Activated CD8-positive, alpha-beta T cell treated with anti-CD3 and anti-CD28 coated beads, Interleukin-2, amount 10 ng/mL, durations not matched to agents 7 days and 5 days (primary cell): ENCODE measurements around the gene PRF1. TPM values are rescaled to one million over a fixed set of nuclear protein-coding genes. Genes with fewer than 3 reads are reported as not detected.
"Not testable (repeated sequence)": the region's sequence is repeated elsewhere in the genome, so short reads cannot be mapped to it uniquely, and the experiment has no call there.

Source experiments
- ATAC-seq: fragments of 150-1000 bp; cut with Tn5 transposase; one replicate; pipeline ENCODE4 v1.10.0; 2021; ENCODE audit warnings: moderate library complexity
- CTCF ChIA-PET: fragments of 350-600 bp; sonication (Branson Sonifier 250); formaldehyde crosslinking; loops from one replicate; lab custom pipeline; 2021; ENCODE audit warnings: antibody characterized with exemption; lab: Charles Lee
- POLR2A ChIA-PET: fragments of 350-600 bp; sonication (Branson Sonifier 250); formaldehyde crosslinking; loops from one replicate; lab custom pipeline; 2021; ENCODE audit warnings: antibody characterized with exemption; lab: Charles Lee
- DNase-seq: peaks from one replicate; pipeline ENCODE4 v3.0.0-alpha.2; 2020
- H3K27ac Mint-ChIP-seq: one replicate; pipeline ENCODE4 v1.8.0; 2021; ENCODE audit warnings: mild to moderate bottlenecking, mixed read lengths
- H3K27me3 Mint-ChIP-seq: one replicate; pipeline ENCODE4 v1.8.0; 2021; ENCODE audit warnings: low read depth, mixed read lengths
- H3K36me3 Mint-ChIP-seq: one replicate; pipeline ENCODE4 v1.8.0; 2021; ENCODE audit warnings: low read depth, mixed read lengths
- H3K4me1 Mint-ChIP-seq: one replicate; pipeline ENCODE4 v1.8.0; 2021; ENCODE audit warnings: low read depth, mixed read lengths
- H3K4me3 Mint-ChIP-seq: one replicate; pipeline ENCODE4 v1.8.0; 2021; ENCODE audit warnings: mild to moderate bottlenecking, mixed read lengths
- H3K9me3 Mint-ChIP-seq: one replicate; pipeline ENCODE4 v1.8.0; 2022; ENCODE audit warnings: mixed read lengths; ENCODE audit not compliant: insufficient read depth
- total RNA-seq, 2 experiments: library from RNA; stranded (reverse); gene quantifications; one replicate each; pipeline ENCODE4 v1.2.3, GENCODE V29; 2021

PRF1 gene
- total RNA-seq, 2 experiments from 2014 or later = 265 to 272 TPM

DNA sequence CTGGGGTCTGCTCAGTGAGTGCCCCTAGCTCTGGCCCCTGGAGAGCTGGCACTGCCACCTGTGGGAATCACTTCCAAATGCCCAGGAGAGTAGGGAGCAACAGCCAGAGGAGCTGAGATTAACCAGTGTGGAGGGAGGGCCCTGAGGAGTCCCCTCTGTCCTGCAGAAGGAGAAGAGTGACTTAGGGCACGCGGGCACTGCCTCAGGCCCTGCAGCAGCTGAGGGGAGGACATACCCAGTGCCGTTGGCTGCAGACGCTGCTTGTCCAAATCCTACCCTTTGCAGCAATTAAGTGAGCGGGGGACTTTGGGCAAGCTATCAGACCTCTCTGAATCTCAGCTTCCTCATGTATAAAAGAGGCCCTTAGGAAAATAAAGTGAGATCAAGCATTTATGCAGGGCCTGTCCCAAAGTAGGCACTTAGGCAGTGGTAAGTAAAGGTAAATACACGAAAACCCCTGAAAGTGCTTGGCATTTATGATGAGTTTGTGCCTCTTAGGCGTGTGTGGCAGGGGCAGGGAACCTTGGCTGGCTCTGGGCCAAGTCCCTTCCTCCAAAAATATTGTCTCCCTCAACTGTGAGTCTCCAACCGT lies 16.9 kb downstream of the PRF1 start:
- Mint-ChIP-seq H3K27ac (no peak overlapping the region), H3K27me3 (peaks cover 7% of the 10 kb centered on the region), H3K36me3 (peaks cover 2% of the 10 kb centered on the region), H3K4me3 (no peak overlapping the region), H3K4me1 (peaks cover 25% of the 10 kb centered on the region), H3K9me3 (peaks cover 5% of the 10 kb centered on the region)
- POLR2A ChIA-PET = interaction anchor here (0.7 kb wide), 1 partner anchor 16 kb away, joined by 3 read pairs; the partner anchor contains the start of gene PRF1
- DNase-seq = no peak
- CTCF ChIA-PET = interaction anchor here (1.0 to 4.4 kb wide), 3 partner anchors 20 to 173 kb away, joined by 3 to 20 read pairs (median 5); no protein-coding TSS in a partner anchor
- ATAC-seq = no peak

DNA sequence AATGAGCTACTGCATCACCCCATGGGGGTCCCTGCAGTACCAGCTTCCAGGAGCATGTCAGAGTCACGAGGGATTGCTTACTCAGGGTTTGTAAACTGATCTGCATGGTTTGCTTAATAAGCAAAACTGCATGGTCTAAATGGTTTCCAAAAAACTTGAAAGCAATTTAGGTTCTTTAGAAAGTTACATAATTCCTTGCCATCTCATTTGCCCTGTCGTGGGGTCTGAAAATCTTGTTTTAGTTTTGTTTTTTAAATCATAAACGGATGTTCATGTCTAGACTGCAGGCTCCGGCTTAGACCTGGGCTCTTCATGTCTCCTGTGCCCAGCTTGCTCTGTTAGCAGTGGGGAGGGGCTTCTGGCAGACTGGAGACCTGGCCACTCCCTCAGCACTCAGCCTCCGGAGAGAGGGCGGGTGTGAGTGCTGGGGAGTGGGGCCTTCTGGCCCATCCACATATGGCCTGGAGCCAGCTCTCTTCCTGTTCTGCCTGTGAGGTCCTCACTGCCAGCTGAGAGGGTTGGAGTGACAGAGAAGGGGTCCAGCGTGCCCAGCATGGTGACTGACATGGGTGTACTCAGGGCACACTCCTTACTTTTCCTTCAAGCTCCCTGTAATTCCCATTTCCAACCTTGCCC lies 17.5 kb downstream of the PRF1 start:
- no peak for DNase-seq
- no peak overlapping the region for H3K4me3 Mint-ChIP-seq
- H3K36me3 Mint-ChIP-seq = peaks cover 2% of the 10 kb centered on the region
- POLR2A ChIA-PET = interaction anchor here (0.7 kb wide), 1 partner anchor 17 kb away, joined by 3 read pairs; the partner anchor contains the start of gene PRF1
- H3K9me3 Mint-ChIP-seq = peaks cover 5% of the 10 kb centered on the region
- H3K4me1 Mint-ChIP-seq = peaks cover 25% of the 10 kb centered on the region
- H3K27ac Mint-ChIP-seq = peak overlapping the region; percentile 37
- ATAC-seq = peak; percentile 49
- CTCF ChIA-PET = interaction anchor here (1.0 to 4.4 kb wide), 3 partner anchors 20 to 174 kb away, joined by 3 to 20 read pairs (median 5); no protein-coding TSS in a partner anchor
- peaks cover 7% of the 10 kb centered on the region for H3K27me3 Mint-ChIP-seq

DNA sequence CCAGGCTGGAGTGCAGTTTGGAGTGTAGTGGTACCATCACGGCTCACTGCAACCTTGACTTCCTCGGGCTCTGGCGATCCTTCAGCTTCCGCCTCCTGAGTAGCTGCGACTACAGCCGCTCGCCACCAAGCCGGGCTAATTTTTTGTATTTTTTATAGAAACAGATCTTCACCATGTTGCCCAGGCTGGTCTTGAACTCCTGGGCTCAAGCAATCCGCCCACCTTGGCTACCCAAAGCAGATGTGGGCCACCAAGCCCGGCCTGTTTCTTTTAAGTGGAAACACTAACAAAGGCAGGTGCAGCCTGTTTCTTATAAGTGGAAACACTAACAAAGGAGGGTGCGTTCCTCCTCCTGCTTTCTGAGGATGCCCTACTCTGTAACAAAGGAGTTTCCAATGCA lies 18.2 kb downstream of the PRF1 start:
- ChIA-PET POLR2A (no interaction called here), CTCF (interaction anchor here (0.9 to 4.4 kb wide), 3 partner anchors 24 to 174 kb away, joined by 3 to 20 read pairs (median 5); no protein-coding TSS in a partner anchor)
- H3K27me3 Mint-ChIP-seq = peaks cover 4% of the 10 kb centered on the region
- peaks cover 27% of the 10 kb centered on the region for H3K4me1 Mint-ChIP-seq
- DNase-seq = no peak
- no peak for ATAC-seq
- no peak overlapping the region for H3K4me3 Mint-ChIP-seq
- peaks cover 5% of the 10 kb centered on the region for H3K9me3 Mint-ChIP-seq
- H3K27ac Mint-ChIP-seq = no peak overlapping the region
- peaks cover 2% of the 10 kb centered on the region for H3K36me3 Mint-ChIP-seq

DNA sequence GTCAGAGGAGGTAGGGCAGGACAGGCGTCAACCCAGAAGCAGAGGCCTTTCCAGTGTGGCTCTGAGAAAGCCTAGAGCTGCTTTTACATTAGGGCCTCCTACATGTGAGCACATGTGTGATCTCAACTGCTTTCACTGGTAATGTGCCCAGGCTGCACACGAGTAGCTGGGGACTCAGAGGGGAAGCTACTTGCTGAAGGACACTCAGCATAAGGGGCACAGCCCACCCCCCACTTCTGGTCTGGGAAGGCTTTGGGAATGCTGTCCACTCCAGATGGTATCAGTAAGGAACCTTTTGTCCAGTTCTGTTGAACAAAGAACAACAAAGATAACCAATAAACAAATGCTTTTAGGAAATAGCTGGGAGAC lies 18.9 kb downstream of the PRF1 start:
- Mint-ChIP-seq H3K27ac (peak overlapping the region; percentile 16), H3K27me3 (peaks cover 4% of the 10 kb centered on the region), H3K36me3 (peaks cover 2% of the 10 kb centered on the region), H3K4me3 (no peak overlapping the region), H3K4me1 (peaks cover 33% of the 10 kb centered on the region), H3K9me3 (peaks cover 5% of the 10 kb centered on the region)
- POLR2A ChIA-PET = no interaction called here
- ATAC-seq = no peak
- CTCF ChIA-PET = interaction anchor here (0.9 to 4.4 kb wide), 3 partner anchors 24 to 175 kb away, joined by 3 to 20 read pairs (median 5); no protein-coding TSS in a partner anchor
- DNase-seq = no peak

DNA sequence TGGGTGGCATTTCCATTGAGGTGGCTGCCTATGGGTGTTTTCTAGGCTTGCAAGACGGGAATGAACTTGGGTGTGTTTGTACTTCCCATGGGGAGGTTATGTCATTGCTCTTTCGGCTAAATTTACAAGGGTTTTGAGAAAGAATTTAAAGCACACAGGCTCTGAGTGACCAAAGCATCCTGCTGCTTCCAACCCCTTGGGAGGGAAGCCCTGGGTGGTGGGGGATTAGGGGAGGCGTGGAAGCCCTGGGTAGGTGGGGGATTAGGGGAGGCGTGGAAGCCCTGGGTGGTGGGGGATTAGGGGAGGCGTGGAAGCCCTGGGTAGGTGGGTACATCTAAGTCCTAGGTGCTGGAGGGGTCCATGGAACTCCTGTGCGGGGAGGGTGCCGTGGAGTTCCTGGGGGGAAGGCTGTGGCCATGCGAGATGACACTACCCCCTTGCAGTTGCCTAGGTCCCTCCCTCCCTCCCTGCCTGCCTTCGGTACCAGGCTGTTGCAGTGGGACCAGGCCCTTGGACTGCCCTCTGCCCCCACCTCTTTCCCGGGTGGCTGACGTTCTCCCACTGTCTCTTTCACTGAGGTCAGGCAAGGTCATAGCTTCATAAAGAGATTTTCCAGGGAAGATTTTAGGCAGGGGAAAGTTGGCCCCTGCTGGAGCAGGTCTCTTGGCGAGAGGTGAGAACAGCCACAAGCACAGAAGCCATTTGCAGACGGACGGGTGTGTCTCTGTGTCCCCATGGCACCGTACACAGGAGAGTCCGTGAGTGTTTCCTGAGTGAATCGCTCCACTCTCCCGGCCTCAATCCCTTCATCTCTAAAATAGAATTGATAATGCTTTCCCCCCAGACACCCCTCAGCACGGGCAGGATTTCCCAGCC lies 19.5 kb downstream of the PRF1 start:
- peaks cover 2% of the 10 kb centered on the region for H3K27me3 Mint-ChIP-seq
- CTCF ChIA-PET = interaction anchor here (4.4 kb wide), 1 partner anchor 24 kb away, joined by 20 read pairs; no protein-coding TSS in a partner anchor
- ATAC-seq (no peak), DNase-seq (no peak)
- no peak overlapping the region for H3K27ac Mint-ChIP-seq
- H3K4me1 Mint-ChIP-seq = peaks cover 36% of the 10 kb centered on the region
- POLR2A ChIA-PET = interaction anchor here (0.8 kb wide), 1 partner anchor 10 kb away, joined by 3 read pairs; no protein-coding TSS in a partner anchor
- H3K9me3 Mint-ChIP-seq = peaks cover 5% of the 10 kb centered on the region
- H3K4me3 Mint-ChIP-seq = no peak overlapping the region
- peaks cover 2% of the 10 kb centered on the region for H3K36me3 Mint-ChIP-seq

DNA sequence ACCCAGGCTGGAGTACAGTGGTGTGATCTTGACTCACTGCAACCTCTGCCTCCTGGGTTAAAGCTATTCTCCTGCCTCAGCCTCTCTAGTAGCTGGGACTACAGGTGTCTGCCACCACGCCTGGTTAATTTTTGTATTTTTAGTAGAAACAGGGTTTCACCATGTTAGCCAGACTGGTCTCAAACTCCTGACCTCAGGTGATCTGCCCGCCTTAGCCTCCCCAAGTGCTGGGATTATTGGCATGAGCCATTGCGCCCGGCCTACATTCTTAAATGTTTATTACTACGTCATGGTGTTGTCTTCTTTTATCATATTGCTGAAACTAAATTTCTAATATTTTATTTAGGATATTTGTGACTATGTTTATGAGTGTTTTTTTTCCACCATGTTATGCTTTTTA lies 21.4 kb downstream of the PRF1 start:
- POLR2A ChIA-PET, ATAC-seq, H3K4me3 Mint-ChIP-seq, H3K9me3 Mint-ChIP-seq, H3K27ac Mint-ChIP-seq, H3K36me3 Mint-ChIP-seq, H3K27me3 Mint-ChIP-seq, DNase-seq, CTCF ChIA-PET: not testable (repeated sequence)
- H3K4me1 Mint-ChIP-seq = peaks cover 54% of the 10 kb centered on the region

DNA sequence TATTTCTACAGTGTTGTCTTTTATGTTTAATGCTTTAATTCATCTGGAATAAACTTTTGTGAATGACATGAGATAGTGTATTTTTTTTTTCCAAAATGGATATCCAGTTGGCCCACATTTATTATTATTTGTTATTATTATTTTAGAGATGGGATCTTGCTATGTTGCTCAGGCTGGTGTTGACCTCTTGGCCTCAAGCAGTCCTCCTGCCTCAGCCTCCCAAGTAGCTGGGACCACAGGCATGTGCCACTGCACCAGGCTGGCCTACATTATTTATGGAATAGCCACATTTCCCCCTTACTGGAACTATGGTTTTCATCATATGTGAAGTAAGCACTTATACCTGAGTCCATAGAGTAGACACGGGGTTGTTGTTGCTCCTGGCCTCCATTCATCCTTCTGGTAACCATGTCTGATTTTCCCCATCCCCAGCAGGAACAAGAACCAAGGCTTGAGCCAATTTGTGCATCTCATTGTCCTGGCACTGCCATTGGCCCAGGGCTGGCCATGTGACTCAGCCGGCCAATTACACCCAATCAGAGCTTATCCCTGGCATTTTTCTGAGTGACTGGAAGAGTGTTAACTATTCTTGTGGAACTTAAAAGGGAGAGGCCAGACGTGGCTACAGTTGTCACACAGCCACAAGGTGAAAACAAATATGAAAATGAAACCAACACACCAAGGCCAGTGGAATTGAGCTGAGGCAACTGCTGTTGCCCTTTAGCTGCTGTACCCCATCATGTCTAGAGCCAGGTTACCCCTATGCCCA lies 23.1 kb downstream of the PRF1 start:
- Mint-ChIP-seq H3K4me1 (peaks cover 61% of the 10 kb centered on the region), H3K36me3 (peaks cover 2% of the 10 kb centered on the region), H3K27ac (peak overlapping the region; percentile 89), H3K27me3 (no peaks in the 10 kb centered on the region), H3K4me3 (peak overlapping the region; percentile 44), H3K9me3 (peaks cover 5% of the 10 kb centered on the region)
- POLR2A ChIA-PET = interaction anchor here (1.3 to 1.7 kb wide), 4 partner anchors 9 to 23 kb away, joined by 3 to 12 read pairs (median 6); partner anchors contain the start of gene PRF1
- DNase-seq (peak; percentile 60), ATAC-seq (peak; percentile 52)
- CTCF ChIA-PET = interaction anchor here (0.9 to 6.1 kb wide), 10 partner anchors 9 to 40 kb away, joined by 3 to 63 read pairs (median 4); partner anchors contain the start of gene PRF1

DNA sequence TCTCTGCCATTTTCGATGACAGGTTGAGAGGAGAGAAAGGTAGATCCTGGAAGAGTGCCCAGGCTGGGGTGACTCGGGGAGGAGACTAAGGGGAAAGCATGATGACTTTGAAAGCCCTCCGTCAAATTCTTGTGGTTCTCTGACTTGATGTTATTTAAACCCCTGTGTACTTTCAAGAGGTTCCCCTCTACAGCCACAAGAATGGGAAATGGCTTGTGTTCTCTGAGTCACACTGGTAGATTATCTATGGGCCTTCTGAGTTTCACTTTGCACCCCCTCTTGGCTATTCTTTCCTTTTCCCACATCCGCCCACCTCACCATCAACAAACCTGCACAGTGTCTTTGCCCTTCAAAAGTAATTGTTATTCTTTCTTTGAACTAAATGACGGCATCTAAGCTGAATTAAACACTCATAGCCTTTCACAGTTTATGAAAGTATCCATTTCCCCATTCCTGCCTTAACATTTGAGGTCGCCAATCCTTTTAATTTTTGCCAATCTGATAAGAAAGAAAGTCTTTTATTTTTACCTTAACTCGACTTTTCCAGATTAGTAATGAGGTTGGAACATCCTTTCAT lies 24.1 kb downstream of the PRF1 start:
- no peaks in the 10 kb centered on the region for H3K27me3 Mint-ChIP-seq
- ATAC-seq (peak; percentile 86), DNase-seq (peak; percentile 90)
- peak overlapping the region; percentile 89 for H3K27ac Mint-ChIP-seq
- peaks cover 66% of the 10 kb centered on the region for H3K4me1 Mint-ChIP-seq
- peak overlapping the region; percentile 44 for H3K4me3 Mint-ChIP-seq
- CTCF ChIA-PET = interaction anchor here (1.6 to 6.1 kb wide), 3 partner anchors 18 to 40 kb away, joined by 4 to 63 read pairs (median 7); partner anchors contain the start of gene PRF1
- peaks cover 5% of the 10 kb centered on the region for H3K9me3 Mint-ChIP-seq
- POLR2A ChIA-PET = interaction anchor here (1.6 to 1.7 kb wide), 4 partner anchors 10 to 25 kb away, joined by 3 to 6 read pairs (median 5); no protein-coding TSS in a partner anchor
- H3K36me3 Mint-ChIP-seq = peaks cover 2% of the 10 kb centered on the region

DNA sequence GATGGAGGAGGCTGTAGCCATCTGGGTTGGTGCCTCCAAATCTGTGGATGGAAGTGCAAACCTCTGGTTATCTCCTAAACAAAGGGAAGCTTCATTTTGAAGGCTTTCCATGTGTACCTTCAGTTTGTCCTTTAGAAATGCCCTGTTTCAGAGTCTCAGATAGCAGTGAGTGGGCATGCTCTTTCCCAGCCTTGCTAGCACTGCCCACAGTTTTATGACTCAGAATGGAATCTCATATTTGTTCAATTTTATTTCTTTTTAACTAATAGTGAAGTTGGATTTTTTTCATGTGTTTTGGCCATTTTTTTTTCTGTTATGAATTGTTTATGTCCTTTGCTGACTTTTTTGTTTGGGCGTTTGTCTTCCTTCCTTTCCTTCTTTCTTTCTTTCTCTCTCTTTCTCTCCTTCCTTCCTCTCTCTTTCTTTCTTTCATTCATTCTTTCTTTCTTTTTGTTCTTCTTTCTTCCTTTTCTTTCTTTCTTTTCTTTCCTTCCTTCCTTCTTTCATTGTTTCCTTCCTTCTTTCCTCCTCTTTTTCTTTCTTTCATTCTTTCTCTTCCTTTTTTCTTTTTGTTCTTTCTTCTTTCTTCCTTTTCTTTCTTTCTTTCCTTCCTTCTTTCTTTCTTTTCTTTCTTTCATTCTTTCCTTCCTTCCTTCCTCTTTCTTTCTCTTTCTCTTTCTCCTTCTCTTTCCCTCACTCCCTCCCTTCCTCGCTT lies 25.6 kb downstream of the PRF1 start:
- peaks cover 2% of the 10 kb centered on the region for H3K36me3 Mint-ChIP-seq
- POLR2A ChIA-PET = interaction anchor here (0.6 to 1.8 kb wide), 5 partner anchors 10 to 99 kb away, joined by 3 to 9 read pairs (median 3); partner anchors contain the start of gene PRF1
- peaks cover 75% of the 10 kb centered on the region for H3K4me1 Mint-ChIP-seq
- DNase-seq = no peak
- peak overlapping the region; percentile 89 for H3K27ac Mint-ChIP-seq
- CTCF ChIA-PET = interaction anchor here (1.1 to 6.1 kb wide), 4 partner anchors 9 to 25 kb away, joined by 3 to 63 read pairs (median 4); partner anchors contain the start of gene PRF1
- H3K9me3 Mint-ChIP-seq = peaks cover 5% of the 10 kb centered on the region
- ATAC-seq = no peak
- H3K27me3 Mint-ChIP-seq = no peaks in the 10 kb centered on the region
- H3K4me3 Mint-ChIP-seq = peak overlapping the region; percentile 39
